Colonic mucosa (tissue), 4 donors: ENCODE results near the gene SGK1. TPM values are rescaled to one million over a fixed set of nuclear protein-coding genes. Genes with fewer than 3 reads are reported as not detected.
"Not testable (repeated sequence)": the region's sequence is repeated elsewhere in the genome, so short reads cannot be mapped to it uniquely, and the experiment has no call there.

ENCODE experiments used
- DNase-seq: peaks from one replicate; pipeline ENCODE4 v3.0.0-alpha.2; 2020
- H3K27ac ChIP-seq: fragments of 200-600 bp; one replicate; pipeline ENCODE4 v1.8.0; 2021
- H3K27me3 ChIP-seq: fragments of 200-600 bp; one replicate; pipeline ENCODE4 v1.8.0; 2021
- H3K36me3 ChIP-seq: fragments of 200-600 bp; one replicate; pipeline ENCODE4 v1.8.0; 2021
- H3K4me1 ChIP-seq: fragments of 200-600 bp; one replicate; pipeline ENCODE4 v1.8.0; 2021; ENCODE audit warnings: mild to moderate bottlenecking
- H3K4me3 ChIP-seq: fragments of 200-600 bp; one replicate; pipeline ENCODE4 v1.8.0; 2021
- H3K9ac ChIP-seq, 2 donors: one replicate each; pipeline ENCODE4 v1.7.0; 2013; ENCODE audit warnings: control low read depth in 2 of 2, low read depth in 2 of 2, low read length in 2 of 2
- H3K9me3 ChIP-seq: fragments of 200-600 bp; one replicate; pipeline ENCODE4 v1.8.0; 2021
- CTCF ChIP-seq: fragments of 200-600 bp; IDR thresholded peaks from one replicate; pipeline ENCODE4 v1.8.0; 2022; ENCODE audit warnings: antibody characterized with exemption, mild to moderate bottlenecking
- intact Hi-C: fragments of 100-400 bp; cut with DNase I; formaldehyde crosslinking; loops from one replicate; pipeline ENCODE4 v1.14.1; 2022
- total RNA-seq, 2 donors: library from RNA; stranded (reverse); fragmentation: NEBNext Ultra II Directional in 1 of 2; extraction: Animal tissue kit (Norgen Biotek cat#: 25700) in 1 of 2; gene quantifications; one replicate each; pipeline ENCODE4 v1.2.1, GENCODE V29; 2021
- donor health status: healthy.
- donor health status: DM: no; HTN: no; CAD: no.
- donor health status: DM: no; HTN: no; CAD: no.

SGK1 gene
- total RNA-seq, 2 donors from 2014 or later = 12.0 to 41.5 TPM

- no peaks in the 10 kb centered on the region for H3K9me3 ChIP-seq
- no peak for DNase-seq
- no peaks in the 10 kb centered on the region for H3K4me1 ChIP-seq
- TF ChIP-seq CTCF = no peak
- H3K27ac ChIP-seq = no peak overlapping the region
- intact Hi-C loops = no loop called here
- no peak overlapping the region for H3K4me3 ChIP-seq
- no peaks in the 10 kb centered on the region for H3K36me3 ChIP-seq
- H3K9ac ChIP-seq = no peak overlapping the region
- H3K27me3 ChIP-seq = no peaks in the 10 kb centered on the region
Observed at GRCh38 chr6:134182528-134182927, 135.4 kb downstream of the SGK1 start.

GRCh38 chr6:134181726-134182125 lies 136.2 kb downstream of the SGK1 start:
- H3K9ac ChIP-seq, H3K9me3 ChIP-seq, H3K4me3 ChIP-seq, H3K27me3 ChIP-seq, H3K27ac ChIP-seq, H3K4me1 ChIP-seq, H3K36me3 ChIP-seq, DNase-seq, intact Hi-C loops: not testable (repeated sequence)

- H3K27ac ChIP-seq, H3K4me1 ChIP-seq, H3K27me3 ChIP-seq, H3K9ac ChIP-seq, intact Hi-C loops, DNase-seq, H3K9me3 ChIP-seq, H3K4me3 ChIP-seq, H3K36me3 ChIP-seq: not testable (repeated sequence)
Observed at GRCh38 chr6:134181251-134181650, 136.7 kb downstream of the SGK1 start.

GRCh38 chr6:134180540-134180939 lies 137.4 kb downstream of the SGK1 start:
- H3K4me3 ChIP-seq, H3K9me3 ChIP-seq, H3K27ac ChIP-seq, H3K27me3 ChIP-seq, H3K36me3 ChIP-seq, H3K4me1 ChIP-seq, intact Hi-C loops, H3K9ac ChIP-seq, DNase-seq: not testable (repeated sequence)

- TF ChIP-seq CTCF = peak; percentile 68
- no peaks in the 10 kb centered on the region for H3K9me3 ChIP-seq
- H3K4me1 ChIP-seq = no peaks in the 10 kb centered on the region
- H3K36me3 ChIP-seq = no peaks in the 10 kb centered on the region
- DNase-seq = peak; percentile 81
- H3K9ac ChIP-seq = peak overlapping the region; percentile 53 to 84
- H3K27me3 ChIP-seq = no peaks in the 10 kb centered on the region
- H3K4me3 ChIP-seq = peak overlapping the region; percentile 29
- intact Hi-C loops = no loop called here
- peak overlapping the region; percentile 31 for H3K27ac ChIP-seq
Observed at GRCh38 chr6:134178161-134179044, 139.5 kb downstream of the SGK1 start.

GRCh38 chr6:134177753-134178160 lies 140.2 kb downstream of the SGK1 start:
- DNase-seq = peak; percentile 24
- intact Hi-C loops = no loop called here
- no peak for TF ChIP-seq CTCF
- H3K4me3 ChIP-seq = peak overlapping the region; percentile 29
- peak overlapping the region; percentile 45 to 84 for H3K9ac ChIP-seq
- no peaks in the 10 kb centered on the region for H3K4me1 ChIP-seq
- no peaks in the 10 kb centered on the region for H3K27me3 ChIP-seq
- H3K27ac ChIP-seq = peak overlapping the region; percentile 31
- no peaks in the 10 kb centered on the region for H3K36me3 ChIP-seq
- H3K9me3 ChIP-seq = no peaks in the 10 kb centered on the region

- Histone ChIP-seq H3K27me3 (no peaks in the 10 kb centered on the region), H3K36me3 (no peaks in the 10 kb centered on the region), H3K9me3 (no peaks in the 10 kb centered on the region), H3K4me3 (no peak overlapping the region), H3K4me1 (no peaks in the 10 kb centered on the region), H3K27ac (peak overlapping the region; percentile 31), H3K9ac (peak overlapping the region; percentile 45 to 84)
- no peak for DNase-seq
- intact Hi-C loops = no loop called here
- no peak for TF ChIP-seq CTCF
Observed at GRCh38 chr6:134177236-134177635, 140.7 kb downstream of the SGK1 start.
